NCI-H748 (cell line): ENCODE data around the gene ORC2.
"Not testable (repeated sequence)": the region's sequence is repeated elsewhere in the genome, so short reads cannot be mapped to it uniquely, and the experiment has no call there.

ENCODE experiments used
- DNase-seq: peaks from one replicate; lab custom pipeline; 2025; ENCODE audit not compliant: unreplicated experiment; lab: John Stamatoyannopoulos, UW

The ORC2 gene

DNA sequence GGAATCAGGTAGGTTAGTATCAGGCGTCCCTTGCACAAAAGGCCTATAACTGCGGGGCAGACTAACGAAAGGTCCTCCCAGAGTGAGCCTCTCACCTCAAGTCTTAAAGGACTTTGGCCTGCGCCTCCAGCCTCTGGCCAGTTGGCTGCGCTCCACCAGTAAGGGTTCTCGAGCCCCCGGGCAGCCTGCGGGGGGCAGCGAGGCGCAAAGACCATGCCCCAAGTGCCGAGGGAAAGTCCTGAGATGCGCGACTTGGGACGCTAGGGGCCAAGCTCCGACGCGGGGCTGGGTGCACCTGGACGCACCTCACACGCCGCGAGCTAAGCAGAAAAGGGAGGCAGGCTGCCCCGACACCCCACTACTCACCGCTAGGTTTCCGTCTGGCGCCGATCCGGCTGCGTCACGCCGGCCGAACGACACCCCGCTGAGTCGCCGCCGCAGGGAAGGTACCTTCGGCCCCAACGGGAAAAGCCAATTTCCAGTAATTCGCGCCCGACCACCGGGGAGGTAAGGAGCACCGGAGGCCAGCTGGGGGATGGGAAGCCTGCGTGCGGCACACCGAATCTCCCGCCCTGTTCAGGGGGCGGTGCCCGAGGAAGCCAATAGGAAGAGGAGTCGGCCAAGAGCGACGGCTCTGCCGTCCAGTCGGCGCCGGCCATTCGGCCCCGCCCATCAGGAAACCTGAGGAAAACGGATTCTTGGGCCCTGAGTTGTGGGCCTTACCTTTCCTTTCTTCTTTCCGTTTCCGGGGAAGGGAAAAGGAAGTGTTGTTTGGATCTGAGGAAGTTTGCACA is at the start of gene ORC2:
ORC2 (minus strand) TSS at position 537 of the 794 bp plus-strand sequence. CDS start 5,537 bp downstream, outside the sequence.
- peak; percentile 98 for DNase-seq

DNA sequence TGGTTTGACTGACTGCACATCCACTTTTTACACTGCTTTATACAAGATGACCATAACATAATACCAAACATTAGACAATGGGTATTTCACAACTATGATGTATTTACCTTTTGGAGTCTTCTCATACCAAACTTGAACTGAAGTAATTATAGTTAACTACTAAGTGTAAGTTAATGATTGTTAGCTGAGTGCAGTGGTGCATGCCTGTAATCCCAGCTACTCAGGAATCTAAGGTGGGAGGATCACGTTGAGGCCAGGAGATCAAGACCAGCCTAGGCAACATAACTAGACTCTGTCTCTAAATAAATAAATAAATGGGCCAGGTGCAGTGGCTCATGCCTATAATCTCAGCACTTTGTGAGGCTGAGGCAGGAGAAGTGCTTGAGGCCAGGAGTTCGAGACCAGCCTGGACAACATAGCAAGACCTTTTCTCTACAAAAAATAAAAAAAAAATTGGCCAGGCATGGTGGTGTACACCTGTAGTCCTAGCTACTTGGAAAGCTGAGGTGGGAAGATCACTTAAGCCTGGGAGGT is 44.9 kb upstream of the ORC2 start:
- DNase-seq, result no peak

GRCh38 chr2:201007584-201007998 is 44.1 kb upstream of the ORC2 start:
- no peak for DNase-seq

GRCh38 chr2:201006704-201007103 is 43.2 kb upstream of the ORC2 start:
- no peak for DNase-seq

- DNase-seq, result no peak
Measured at GRCh38 chr2:201004370-201004769, 40.9 kb upstream of the ORC2 start.

- no peak for DNase-seq
Measured at GRCh38 chr2:200993097-200993496, 29.6 kb upstream of the ORC2 start.

DNA sequence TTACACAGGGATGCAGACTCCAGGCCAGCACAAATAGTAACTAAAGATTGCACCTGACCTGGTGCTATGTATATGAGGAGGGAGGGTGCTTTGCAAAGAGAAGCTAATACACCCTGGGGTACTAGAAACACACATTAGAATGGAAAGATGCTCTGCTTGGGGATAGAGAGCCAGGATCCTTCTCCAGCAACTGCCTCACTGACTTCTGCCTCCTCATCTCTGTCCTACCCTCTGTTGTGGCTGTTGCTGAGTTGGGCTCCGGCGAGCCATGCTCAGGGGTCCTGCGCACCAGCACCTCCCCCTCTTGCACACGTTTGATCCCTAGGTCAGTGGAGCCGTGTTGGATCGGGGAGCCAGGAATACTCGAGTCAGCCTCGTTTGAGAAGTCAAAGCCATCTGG is 23.7 kb upstream of the ORC2 start:
- DNase-seq, result no peak

GRCh38 chr2:200985799-200986198 is 22.3 kb upstream of the ORC2 start:
- no peak for DNase-seq

- DNase-seq, result no peak
Measured at GRCh38 chr2:200976710-200977109, 13.2 kb upstream of the ORC2 start.

GRCh38 chr2:200975672-200976071 is 12.2 kb upstream of the ORC2 start:
- no peak for DNase-seq

GRCh38 chr2:200970057-200970456 is 6.6 kb upstream of the ORC2 start:
- not testable (repeated sequence) for DNase-seq

DNA sequence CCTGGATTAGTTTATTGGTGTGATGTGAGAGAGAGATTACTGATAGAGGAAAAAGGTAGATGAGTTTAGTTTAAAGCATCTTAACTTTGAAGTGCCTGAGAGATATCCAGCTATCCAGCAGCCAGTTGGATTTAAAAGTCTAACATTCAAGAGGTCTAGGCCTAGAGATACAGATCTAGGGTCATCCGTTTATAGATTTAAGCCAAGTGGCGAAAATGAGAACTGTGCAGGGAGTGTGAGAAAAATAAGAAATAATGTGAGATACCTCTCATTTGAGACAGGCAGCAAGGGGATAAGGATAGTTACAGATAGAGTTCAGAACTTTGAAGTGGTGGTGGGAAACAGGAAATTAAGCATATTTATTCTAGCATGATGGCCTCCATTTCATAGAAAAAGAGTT is 5.3 kb upstream of the ORC2 start:
- no peak for DNase-seq

- no peak for DNase-seq
Measured at GRCh38 chr2:200968162-200968561, 4.7 kb upstream of the ORC2 start.

- no peak for DNase-seq
Measured at GRCh38 chr2:200966770-200967169, 3.3 kb upstream of the ORC2 start.

DNA sequence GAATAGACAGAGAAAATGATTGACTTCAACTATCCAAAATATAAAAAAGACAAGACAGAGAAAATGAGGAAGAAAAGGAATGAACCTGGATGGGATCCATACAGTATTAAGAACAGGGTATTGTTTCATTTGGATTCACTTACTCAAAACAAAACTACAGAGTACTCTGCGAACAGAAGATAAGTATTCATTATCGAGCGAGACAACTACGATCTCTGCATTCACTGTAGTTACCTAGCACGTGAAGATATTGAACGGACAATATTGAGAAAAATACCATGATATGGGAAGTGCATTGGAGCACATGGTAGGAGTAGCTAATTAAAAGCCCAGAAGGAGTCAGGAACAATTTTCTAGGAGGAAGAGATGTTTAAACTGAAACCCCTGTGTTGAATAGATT is 1.0 kb upstream of the ORC2 start:
- no peak for DNase-seq

DNA sequence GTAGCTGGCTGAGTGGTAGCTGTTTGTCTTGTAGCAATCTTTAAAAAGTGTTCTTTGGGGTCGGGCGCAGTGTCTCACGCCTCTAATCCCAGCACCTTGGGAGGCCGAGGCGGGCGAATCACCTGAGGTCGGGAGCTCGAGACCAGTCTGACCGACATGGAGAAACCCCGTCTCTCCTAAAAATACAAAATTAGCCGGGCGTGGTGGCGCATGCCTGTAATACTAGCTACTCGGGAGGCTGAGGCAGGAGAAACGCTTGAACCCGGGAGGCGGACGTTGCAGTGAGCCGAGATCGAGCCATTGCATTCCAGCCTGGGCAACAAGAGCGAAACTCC is 425 bp upstream of the ORC2 start:
- not testable (repeated sequence) for DNase-seq

- DNase-seq, result no peak
Measured at GRCh38 chr2:200962811-200963123, 693 bp downstream of the ORC2 start.

- DNase-seq, result no peak
Measured at GRCh38 chr2:200961674-200962073, 1.8 kb downstream of the ORC2 start.

- DNase-seq, result no peak
Measured at GRCh38 chr2:200950378-200950777, 13.1 kb downstream of the ORC2 start.

DNA sequence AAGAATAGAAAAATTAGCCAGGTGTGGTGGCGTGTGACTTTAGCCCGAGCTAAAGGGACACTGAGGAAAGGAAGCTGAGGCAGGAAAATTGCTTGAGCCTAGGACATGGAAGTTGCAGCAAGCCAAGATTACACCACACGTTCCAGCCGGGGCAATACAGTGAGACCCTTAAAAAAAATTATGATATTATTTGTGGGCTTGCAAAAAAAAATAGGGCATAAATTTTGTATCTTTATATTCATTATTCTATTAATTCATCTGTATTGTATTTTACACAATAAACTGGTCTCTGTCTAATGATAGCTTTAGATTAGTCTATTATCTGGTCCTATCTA is 18.1 kb downstream of the ORC2 start:
- no peak for DNase-seq

- DNase-seq, result no peak
Measured at GRCh38 chr2:200944467-200945394, 18.7 kb downstream of the ORC2 start.

DNA sequence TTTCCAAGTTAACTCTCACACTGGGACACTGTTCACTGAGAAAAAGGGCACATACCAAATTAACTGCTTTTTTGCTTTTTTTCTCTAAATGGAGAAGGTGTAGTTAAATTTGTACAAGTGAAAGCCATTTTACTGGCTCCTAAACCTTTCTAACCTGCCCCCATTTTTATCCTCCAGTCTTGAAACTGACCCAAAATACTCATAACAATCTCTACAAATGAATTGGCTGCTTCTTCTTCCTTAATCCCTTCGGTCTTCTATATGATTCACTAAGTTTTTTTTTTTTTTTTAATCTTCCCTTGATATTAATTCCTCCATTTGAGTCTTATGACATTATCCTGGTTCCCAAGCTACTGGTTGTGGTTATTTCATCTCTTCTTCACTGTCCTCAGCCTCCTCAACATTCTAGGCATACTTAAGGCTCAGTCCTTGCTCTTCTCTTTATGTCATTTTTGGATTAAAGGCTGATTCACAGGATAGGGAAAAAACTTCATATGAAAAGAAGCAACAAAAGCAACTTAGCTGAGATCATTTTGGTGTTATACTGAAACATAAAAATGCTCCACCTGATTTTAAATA is 19.8 kb downstream of the ORC2 start:
- DNase-seq, result no peak
